Sciatic nerve (tissue), 2 donors: ENCODE results near the gene ARHGAP25. TPM values are rescaled to one million over a fixed set of nuclear protein-coding genes. Genes with fewer than 3 reads are reported as not detected.

Experiments
- ATAC-seq: fragments of 200-7000 bp; cut with Tn5 transposase; one replicate; pipeline ENCODE4 v1.9.1; 2020; ENCODE audit warnings: mild to moderate bottlenecking, moderate library complexity
- DNase-seq: peaks from one replicate; pipeline ENCODE4 v3.0.0-alpha.2; 2020; ENCODE audit warnings: low spot score
- intact Hi-C: fragments of 100-400 bp; cut with DNase I; formaldehyde crosslinking; loops from one replicate; pipeline ENCODE4 v1.14.2; 2022
- total RNA-seq: library from RNA; stranded (reverse); fragmentation: NEBNext Ultra II Directional; extraction: Animal tissue kit (Norgen Biotek cat#: 25700); gene quantifications from one replicate; pipeline ENCODE4 v1.2.1, GENCODE V29; 2021
- donor health status: DM: no; HTN: no; CAD: no.
- donor health status: DM: no; HTN: no; CAD: no.

The ARHGAP25 gene
- total RNA-seq, 1 donor from 2014 or later, result 21.6 TPM

DNA sequence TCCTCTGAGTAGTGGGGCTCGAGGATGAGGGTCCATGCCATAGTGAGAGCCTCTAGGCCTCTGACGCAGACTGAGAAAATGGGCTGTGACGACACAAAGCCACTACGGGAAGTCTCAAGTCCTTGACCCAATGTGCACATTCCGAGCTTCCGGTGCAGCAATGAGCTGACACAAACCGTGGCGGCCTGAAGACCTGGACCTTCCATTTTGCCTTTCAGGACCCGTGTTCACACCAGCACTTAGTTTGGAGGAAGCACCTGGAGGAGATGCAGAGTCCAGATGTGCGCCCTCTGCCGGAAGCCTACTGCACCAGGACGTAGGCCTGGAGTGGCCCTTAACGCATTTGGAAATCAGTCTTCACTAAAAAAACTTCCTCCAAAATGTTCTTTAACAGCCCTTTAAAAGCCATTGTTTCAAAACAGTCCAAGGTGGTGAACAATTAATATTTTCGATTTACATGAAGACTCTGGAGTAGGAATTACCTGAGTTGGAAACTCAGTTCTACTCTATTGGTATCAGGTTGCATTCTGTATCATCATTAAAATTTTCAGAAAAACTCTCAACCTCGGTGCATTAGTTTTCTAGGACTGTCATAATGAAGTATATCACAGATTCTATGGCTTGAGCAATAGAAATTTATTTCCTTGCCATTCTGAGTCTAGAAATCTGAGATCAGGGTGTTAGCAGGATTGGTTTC lies 102.7 kb downstream of the ARHGAP25 start:
- ATAC-seq, result peak; percentile 54
- intact Hi-C loops, result loop anchor here (10.0 kb wide), 1 partner anchor 83 kb away; no protein-coding TSS in a partner anchor
- peak; percentile 84 for DNase-seq

DNA sequence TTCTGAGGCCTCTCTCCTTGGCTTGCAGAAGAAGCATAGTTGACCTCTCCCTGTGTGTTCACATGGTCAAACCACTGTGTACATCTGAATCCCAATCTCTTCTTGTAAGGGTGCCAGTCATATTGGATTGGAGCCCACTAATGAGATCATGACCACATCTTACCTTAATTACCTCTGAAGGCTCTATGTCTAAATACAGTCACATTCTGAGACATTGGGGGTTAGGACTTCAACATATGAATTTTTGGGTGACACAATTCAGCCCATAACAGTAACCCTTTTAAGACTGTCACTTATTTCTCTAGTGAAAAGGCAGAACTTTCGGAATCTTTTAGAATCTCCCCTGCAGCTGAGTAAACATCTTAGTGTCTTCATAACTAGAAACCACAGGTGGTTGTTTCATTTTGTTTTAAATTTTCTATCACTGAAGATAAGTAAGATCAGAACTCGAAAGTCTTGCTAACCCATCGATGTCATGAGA lies 103.3 kb downstream of the ARHGAP25 start:
- ATAC-seq, result peak; percentile 50
- intact Hi-C loops, result loop anchor here (10.0 kb wide), 1 partner anchor 83 kb away; no protein-coding TSS in a partner anchor
- DNase-seq, result no peak

DNA sequence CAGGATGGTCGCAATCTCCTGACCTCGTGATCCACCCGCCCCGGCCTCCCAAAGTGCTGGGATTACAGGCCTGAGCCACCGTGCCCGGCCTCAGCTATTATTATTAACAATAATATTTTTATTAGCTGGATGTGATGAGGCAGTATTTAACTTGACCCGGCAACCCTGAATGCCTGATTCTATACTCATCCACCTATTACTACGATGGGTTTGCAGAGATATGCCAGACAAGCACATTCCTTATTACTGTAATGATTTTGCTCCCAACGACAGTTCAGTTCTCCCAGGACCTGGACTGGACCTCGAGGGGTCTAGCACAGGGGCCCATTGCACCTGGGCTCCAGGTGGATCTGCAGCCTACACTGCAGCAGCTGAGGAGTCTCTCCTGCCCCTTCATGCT lies 104.0 kb downstream of the ARHGAP25 start:
- intact Hi-C loops, result loop anchor here (10.0 kb wide), 1 partner anchor 84 kb away; no protein-coding TSS in a partner anchor
- ATAC-seq (no peak), DNase-seq (no peak)

DNA sequence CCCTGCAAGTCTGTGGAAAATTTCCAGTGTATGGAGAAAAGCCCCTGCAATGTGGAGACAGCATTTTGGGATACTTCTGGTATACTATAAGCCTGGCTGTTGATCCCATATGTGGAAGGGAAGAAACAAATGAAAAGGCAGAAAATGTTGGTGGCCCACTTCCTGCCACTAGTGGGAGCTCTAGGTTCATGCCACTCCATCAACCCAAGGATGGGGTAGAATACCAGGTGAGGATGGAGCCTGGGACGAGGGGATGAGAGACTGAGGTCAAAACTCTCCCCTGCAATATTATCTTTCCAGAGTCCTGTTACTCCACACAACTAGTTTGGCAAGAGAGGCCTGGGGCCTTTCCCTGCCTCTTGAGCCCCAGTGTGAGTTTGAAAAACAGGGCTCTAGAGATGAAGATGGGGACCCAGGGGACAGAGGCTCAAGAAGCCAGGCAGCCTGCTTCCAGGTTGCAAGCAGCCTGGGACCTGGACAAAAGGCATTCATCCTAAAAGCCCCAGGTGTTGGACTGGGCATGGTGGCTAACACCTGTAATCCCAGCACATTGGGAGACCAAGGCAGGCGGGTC lies 104.7 kb downstream of the ARHGAP25 start:
- DNase-seq, result no peak
- intact Hi-C loops, result loop anchor here (10.0 kb wide), 1 partner anchor 85 kb away; no protein-coding TSS in a partner anchor
- no peak for ATAC-seq

DNA sequence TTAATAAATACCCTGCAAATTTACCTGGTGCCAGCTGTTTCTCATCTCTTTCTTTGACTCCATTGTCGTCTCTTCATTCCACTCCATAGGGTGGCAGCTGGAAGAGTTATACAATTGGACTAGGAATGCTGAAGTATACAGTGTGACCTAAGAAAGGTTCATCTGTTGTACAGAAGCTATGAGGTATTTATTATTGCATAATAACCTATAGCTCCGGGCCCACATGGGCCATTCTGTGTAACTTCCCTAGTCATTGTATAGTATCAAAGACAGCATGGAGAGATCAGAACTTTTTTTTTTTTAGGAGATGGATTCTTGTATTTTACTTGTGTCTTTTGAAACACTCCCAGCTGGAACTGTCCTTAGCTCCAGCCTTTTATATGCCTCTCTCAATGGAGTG lies 110.4 kb downstream of the ARHGAP25 start:
- no peak for DNase-seq
- intact Hi-C loops, result no loop called here
- no peak for ATAC-seq

DNA sequence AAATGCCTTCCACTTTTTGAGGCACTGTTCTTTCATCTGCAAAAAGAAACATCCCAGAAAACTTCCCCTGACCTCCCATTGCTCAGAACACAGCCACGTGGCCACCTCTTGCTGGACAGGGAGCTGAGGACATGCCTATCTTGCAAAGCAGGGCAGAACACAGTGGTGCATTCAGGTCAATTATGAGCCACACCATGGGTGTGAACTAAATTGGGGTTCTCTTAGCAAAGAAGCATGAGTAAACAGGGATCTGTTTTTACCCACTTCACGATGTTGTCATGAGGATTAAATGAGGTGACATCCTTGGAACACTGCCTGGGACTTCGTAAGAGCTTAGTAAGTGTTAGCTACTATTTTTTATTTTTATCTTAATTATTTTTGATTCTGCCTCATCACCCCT lies 111.5 kb downstream of the ARHGAP25 start:
- intact Hi-C loops, result no loop called here
- ATAC-seq, result no peak
- no peak for DNase-seq

DNA sequence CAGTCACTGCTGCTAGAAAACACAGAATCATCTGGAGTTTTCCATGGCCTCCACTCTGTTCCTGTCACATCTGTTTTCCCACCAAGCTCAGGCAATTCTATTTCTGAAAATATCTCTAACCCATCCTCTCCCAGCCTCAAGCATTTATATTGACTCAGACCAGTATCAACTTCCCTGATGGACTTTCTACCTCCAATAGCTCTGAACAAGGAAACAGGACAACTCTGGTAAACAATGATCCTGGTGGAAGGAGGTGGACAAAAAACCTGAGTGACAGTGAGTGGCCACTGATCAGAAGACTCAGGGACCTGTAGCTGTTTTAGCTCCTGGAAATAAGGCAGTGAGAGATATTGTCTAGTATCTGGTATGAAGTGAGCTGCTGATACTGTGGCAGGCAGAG lies 113.1 kb downstream of the ARHGAP25 start:
- ATAC-seq (no peak), DNase-seq (no peak)
- intact Hi-C loops, result no loop called here

DNA sequence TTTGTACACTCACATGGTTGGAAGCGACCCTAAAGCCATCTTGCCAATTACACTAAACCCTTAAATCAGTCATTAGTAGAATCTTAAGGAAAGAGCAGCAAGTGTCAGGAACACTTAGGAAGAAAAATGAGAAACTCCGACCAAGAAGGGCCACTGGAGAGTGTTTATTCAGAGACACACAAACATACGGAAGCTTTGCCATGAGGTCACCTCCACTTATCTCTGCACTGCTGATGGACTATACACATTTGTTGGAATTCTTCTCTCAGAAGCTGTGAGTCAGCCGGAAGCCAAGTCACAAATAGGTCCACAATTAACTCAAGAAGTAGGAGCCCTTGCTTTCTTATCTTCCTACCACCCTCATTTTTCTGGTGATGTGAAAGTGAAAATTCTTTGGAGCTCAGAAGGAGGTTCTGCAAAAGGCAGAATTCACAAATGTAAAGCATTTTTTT lies 115.0 kb downstream of the ARHGAP25 start:
- ATAC-seq (no peak), DNase-seq (no peak)
- intact Hi-C loops, result no loop called here

DNA sequence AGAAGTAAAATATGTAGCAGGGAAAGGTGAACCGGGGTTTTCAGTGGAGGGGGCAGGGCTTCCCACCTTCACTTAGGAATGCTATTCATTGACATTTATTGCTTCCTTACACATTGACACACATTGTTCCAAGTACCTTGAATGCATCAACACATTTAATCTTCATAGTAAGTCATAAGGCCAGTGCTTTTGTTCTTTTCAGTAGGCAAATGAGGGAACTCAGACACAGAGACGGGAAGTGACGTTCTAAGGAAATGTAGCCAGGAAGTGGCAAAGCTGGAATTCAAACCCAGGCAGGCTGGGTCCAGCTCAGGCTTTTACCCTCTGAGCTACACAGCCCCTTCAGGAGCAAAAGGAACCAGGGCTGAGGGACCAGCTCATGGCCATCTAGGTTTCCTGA lies 115.9 kb downstream of the ARHGAP25 start:
- DNase-seq (no peak), ATAC-seq (no peak)
- intact Hi-C loops, result no loop called here

DNA sequence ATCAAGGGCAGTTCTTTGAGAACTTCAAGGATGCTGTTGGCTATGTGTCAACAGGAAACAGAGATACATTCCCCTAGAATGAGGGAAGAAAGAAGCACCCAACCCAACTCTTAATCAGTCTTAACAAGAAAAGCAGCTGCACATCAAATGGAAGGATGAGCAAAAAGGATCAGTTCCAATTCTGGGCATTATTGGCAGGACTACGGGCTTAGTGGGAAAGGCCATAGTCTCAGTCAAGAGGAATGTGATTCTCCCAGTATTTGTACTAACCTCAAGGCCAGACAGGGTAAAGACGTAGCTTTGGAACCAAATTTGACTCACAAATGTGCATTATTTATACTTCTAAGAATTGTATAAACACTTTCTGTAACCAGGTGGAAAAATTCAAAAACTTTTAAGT lies 118.4 kb downstream of the ARHGAP25 start:
- ATAC-seq (no peak), DNase-seq (no peak)
- intact Hi-C loops, result no loop called here

DNA sequence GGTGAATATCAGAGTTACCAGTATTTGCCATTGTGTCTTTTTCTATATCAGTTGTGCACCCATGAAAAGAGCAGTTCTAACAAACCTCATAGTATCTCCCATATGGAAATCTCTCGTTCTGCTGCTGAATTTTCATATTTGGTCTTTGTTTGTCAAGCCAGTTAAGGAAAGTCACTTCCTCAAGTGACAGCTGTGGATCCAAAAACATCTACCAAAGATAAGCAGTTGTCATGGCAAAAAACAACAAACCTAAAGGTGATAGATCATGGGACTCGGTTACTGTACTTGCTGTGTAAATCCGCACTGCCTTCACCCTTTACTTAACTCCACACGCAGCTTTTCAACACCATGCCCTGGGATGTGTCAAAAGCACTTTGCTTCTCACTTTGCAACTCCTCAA lies 119.3 kb downstream of the ARHGAP25 start:
- DNase-seq (no peak), ATAC-seq (no peak)
- intact Hi-C loops, result no loop called here

DNA sequence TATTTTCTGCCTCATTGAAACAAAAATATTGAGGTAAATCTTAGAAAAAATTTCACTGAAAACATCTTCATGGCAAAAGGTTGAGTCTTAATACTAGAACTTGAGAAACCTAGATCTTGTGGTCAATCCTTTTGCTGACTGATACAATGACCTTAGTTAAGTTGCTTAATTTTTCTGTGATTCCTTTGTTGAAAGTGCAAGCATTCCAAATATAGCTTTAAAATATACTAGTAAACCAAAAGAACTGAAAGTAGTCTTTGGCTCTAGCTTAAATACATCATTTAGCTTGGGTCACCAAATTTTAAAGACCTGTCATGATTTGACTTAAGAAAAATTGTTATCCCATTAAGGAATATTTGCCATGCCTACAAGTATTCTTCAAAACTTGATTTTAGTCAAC lies 119.9 kb downstream of the ARHGAP25 start:
- no peak for ATAC-seq
- intact Hi-C loops, result no loop called here
- no peak for DNase-seq

DNA sequence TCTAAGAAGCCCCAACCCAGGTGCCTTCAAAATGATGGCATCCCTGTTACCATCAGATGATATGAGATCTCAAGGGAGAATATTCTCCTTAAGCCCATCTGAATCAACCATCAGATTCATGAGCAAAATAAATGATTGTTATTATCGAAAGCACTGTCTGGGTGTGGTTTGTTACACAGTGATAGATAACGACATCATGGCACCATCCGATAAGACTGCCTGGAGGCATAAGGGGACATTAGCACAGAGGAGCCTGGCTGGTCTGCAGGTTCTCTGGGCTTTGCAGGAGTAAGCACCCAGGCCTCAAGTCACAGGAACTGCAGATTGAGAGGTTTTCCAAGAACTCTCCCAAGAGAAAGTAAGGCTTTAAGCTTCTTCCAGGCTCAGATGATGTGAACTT lies 120.9 kb downstream of the ARHGAP25 start:
- DNase-seq, result no peak
- ATAC-seq, result no peak
- intact Hi-C loops, result no loop called here

DNA sequence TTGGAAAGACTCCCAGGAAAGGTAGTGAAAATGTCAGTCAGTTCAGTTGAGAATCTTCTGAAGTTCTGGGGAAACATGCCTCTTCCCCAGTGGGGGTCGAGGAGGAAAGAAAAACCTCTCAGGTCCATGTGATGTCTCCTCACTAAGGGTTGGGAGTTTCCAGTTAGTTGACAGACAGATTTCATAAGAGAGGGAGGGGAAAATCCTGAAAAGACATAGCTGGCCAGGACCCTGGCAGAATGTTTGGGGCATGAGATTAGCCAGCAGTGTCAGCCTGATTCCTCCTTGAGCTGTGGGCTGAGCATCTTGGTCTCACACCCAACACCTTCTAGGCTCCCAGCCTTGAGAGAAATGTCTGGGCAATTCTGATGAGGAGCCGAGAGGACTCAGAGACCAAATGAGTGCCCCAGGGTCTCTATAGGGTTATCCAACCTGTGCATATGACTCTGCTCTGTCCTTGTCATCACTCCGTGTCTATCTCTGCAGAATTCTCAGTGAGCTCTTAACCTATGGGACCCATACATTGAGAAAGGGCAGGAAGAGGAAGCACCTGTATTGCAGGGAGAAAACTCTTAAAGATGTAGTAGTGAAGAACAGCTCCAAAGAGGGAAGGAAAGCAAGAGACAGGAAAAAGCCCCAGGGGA lies 122.7 kb downstream of the ARHGAP25 start:
- intact Hi-C loops, result no loop called here
- no peak for DNase-seq
- ATAC-seq, result no peak

DNA sequence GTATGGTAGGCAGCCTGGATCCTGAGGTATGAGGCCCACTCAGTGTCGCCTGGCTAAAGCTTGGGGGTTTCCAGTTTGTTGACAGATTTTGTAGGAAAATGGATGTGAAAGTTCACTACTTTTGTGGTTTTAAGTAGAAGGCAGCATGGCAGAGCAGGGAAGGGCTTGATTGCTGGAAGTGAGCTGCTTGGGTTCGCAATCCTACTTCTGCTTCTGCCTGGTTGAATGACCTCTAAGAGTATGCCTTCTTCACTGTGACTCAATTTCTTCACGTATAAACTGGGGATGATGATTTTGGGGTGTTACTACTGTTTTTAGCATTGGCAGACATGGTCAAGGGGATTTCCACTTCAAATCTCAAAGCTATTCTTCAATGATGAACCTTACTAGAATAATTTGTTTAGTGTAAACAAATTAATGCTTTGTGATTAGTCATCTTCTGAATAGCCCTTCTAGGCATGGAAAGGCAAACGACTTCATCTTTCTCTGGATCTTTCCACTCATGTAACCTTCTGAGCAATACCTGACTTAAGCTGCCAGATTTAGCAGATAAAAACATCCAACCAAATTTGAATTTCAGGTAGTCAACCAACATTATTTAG lies 123.3 kb downstream of the ARHGAP25 start:
- peak; percentile 30 for ATAC-seq
- no peak for DNase-seq
- intact Hi-C loops, result no loop called here

DNA sequence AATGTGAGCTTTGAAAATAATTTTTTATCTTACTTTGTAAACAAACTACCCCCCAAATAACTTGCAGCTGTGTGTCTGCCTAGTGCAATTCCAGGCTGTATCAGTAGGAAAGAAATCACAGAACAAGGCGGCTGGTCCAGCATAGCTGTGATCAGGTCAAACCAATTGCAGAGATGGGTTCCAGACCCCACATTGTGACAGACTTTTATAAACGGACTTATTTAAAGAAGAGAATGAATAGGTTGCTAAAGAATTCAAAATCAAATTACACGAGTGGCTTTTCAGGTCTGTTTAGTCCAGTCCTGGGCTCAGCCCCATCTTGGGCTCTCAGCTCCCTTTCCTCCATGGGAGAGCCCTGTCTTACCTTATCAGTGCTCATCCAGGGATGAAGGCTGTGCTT lies 125.5 kb downstream of the ARHGAP25 start:
- ATAC-seq, result no peak
- intact Hi-C loops, result no loop called here

DNA sequence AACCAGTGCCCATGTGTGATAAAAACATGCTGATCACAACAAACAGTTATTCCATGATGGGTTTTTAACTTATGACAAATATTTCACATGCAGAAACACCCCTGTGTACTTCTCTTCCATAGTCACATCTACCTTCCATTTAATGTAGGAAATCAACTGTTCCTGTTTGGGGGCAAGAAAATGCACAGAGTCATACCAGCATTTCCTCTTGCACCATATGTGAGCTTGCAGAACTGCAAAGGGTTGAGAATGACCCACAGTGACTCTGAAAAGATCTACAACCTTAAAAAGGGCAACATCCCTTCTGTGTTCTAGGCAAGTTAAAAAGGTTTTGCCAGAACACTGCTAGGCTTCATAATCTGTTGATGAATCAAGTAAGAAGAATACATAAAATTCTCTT lies 126.7 kb downstream of the ARHGAP25 start:
- intact Hi-C loops, result no loop called here
- DNase-seq (no peak), ATAC-seq (no peak)

More for the DNA sequence above, 125.5 kb downstream of the ARHGAP25 start:
- no peak for DNase-seq

DNA sequence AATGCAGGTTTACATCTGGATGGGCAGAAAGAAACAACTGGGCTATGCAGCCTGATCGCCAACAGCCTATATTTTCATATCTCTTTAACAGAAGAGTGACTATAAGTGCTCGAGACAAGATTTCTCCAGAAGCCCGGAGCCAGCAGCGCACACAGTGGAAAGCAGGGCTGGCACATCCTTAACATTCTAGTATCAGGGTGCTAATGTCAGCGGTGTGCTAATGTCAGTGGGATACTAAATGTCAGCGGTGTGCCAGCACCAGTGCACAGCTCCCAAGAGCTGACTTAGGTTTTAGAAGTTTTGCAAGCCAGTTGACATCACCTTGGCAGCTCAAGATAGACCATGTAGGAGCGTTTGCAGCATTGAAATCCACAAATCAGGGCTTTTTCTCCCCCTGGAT lies 128.3 kb downstream of the ARHGAP25 start:
- DNase-seq, result no peak
- intact Hi-C loops, result no loop called here
- ATAC-seq, result no peak

DNA sequence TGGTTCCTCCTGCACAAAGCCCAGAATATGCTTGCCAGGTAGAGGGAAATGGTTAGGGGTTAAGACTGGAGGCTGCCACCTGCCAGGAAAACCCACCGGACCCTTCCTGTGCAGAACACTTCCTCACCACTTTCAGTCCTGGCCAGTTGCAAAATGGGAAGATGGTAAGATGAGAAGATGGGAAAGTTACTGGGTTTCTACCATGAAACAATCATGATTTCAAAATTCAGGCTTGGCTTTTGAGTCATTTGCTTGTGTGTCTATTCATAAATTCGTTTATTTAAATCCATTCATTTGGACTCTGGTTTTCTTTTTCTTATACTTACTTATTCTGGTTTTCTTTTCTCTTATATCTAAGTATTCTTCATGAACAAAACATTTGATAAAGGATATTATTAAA lies 129.4 kb downstream of the ARHGAP25 start:
- DNase-seq (no peak), ATAC-seq (no peak)
- intact Hi-C loops, result no loop called here

DNA sequence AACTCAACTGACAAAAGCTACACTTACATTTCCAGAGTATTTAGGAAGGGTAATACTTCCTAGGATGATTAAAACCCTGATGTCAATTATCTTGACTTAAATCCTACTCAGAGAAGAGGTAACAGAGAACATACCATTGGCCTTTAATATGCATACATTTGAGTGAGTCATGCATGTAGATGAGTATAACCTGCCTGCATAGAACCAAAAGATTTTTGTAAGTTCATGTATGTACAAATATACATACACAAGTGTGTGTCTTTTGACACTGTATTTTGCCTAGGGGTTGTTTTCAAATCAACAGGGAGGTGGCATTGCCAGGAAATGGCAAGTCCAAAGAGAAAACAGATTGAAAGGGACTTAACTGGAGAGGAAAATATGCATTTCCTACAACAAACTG lies 130.5 kb downstream of the ARHGAP25 start:
- intact Hi-C loops, result no loop called here
- DNase-seq (no peak), ATAC-seq (no peak)
